HG03095 (cell line): Measurements from ENCODE around the gene GIMAP2.
"Not testable (repeated sequence)": the region's sequence is repeated elsewhere in the genome, so short reads cannot be mapped to it uniquely, and the experiment has no call there.

Source experiments
- ATAC-seq: cut with Tn5 transposase; IDR thresholded peaks from one replicate; pipeline ENCODE4 v1.9.1; 2021; ENCODE audit warnings: moderate library complexity; ENCODE audit not compliant: unreplicated experiment

The GIMAP2 gene

DNA sequence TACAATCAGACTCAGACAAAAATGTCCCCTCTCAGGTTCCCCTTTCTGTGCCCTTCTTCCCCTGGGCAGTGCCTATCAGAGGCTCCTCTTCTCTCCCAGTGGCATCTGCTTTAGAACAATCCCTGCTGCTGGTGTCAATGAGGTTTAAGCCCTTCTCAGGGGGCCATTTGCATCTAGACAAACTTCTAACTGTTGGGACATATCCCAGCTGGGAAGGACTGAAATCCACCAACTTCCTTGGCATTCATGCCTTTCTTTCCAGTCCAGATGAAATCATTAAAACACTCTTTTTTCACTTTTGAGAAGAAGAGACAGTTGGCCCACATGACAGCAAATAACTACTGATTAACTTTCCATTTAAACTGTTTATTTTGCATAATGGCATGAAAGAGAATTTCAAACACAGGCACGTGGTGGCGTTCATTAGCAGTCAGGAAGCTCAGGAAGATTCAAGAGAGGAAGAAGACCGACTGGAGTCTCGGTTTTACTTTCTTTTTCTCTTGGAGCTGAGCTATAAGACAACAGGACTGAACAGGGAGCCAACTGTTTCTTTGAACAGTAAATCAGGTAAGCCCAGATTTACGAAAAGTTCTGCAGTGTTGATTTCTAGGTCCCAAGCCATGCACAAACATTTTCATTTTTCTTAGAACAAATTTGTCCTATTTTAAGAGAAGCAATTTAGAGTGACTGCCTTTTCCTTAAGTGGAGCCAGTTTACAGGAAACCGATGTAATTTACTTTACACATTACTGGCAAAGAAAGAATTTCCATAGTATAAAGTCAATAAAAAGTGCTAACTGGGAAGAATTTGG lies at the start of gene GIMAP2:
Gene GIMAP2, plus strand, starts transcription at position 488 of the 811 bp plus-strand sequence. CDS start 1,354 bp downstream, outside the sequence.
- peak; percentile 92 for ATAC-seq

DNA sequence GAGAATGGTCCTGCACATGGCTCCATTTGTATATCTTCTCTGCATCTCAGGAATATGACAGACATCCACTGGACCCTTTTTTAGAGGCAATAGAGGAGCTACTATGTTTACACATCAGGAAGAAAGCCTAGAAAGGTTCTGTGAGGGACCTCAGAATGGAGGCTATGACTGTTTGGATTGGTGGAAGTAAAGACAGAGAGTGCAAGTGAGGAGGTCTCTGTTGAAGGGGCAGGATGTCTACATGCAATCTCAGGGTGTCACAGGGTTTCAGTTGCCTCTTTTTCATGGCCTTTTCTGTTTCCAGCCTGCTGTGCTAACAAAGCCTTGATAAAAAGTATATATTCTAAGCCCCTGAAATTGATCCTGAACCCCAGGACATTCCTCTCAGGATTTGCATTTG lies 43.7 kb upstream of the GIMAP2 start:
- no peak for ATAC-seq

DNA sequence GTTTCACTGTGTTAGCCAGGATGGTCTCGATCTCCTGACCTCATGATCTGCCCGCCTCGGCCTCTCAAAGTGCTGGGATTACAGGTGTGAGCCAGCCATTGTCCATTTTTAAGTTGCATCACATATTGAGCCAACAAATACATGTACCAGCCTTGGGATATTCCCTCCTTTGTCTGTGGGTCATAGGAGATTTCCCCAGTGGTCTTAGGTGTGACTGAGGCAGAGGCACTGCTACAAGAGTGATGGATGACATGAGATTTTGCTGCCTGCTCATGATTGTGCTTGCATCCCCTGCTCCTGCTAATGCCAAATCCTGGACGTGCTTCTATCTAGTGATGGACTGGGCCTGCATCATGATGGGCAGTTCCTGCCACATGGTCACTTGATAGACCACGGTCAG lies 42.6 kb upstream of the GIMAP2 start:
- no peak for ATAC-seq

DNA sequence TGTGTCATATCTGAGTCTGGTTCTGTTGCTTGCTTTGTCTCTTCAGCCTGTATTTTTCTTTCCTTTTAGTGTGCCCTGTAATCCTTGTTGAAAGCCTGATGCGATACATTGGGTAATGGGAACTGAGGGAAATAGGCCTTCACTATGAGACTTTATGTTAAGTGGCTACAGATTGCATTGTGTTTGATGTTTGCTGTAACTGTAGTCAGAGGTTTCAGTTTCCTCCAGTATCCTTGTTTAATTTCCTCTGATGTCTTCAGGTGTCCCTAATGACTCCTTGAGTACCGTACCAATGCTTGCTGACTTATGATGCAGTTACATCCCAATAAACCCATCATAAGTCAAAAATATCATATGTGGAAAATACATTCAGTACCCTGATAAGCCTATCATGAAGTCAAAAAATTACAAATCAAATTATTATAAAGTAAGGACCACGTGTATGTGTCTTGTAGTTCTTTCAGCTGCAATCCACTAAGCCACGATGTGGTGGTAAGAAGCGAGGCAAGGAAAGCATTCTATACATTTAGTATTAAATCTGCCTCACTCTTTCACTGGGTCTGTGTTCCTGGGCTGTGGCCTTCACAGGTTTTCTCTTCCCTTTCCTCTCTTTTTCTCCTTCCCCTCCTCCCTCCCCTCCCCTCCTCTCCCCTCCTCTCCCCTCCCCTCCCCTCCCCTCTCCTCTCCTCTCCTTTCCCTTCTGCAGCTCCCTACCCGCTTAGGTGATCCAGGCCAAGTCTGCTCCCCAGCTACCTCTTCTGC lies 40.1 kb upstream of the GIMAP2 start:
- ATAC-seq: no peak

DNA sequence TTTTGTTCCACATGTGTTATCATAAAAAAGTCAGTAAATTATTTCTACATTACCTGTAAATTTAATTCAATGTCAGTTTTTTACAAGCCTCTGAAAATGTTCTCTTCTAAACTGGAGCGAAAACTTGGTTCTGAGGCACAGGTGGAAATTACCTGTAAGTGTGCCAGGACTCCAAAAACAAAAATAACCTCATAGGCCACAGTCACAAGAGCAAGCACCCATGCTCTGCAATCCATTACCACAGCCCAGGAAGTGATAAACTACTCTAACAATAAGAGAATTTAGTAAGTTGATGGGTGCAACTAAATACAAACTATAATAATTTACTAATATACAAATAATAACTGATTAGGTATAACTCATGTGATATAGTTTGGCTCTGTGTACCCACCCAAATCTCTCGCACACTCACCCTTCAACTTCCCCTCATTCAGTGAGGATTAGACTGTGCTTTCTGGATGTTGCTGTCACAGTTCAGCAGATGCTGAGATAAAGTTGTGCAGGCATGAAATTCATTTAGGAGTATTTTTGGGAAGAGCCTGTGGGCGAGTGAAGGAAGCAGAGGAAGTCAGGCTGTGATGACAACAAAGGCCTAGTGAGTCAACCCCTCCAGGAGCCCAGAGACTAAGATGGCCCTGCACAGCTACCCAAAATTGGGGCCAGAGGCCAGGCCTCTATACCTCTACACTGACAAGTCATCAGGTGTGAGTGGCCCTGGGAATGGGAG lies 37.0 kb upstream of the GIMAP2 start:
- no peak for ATAC-seq

DNA sequence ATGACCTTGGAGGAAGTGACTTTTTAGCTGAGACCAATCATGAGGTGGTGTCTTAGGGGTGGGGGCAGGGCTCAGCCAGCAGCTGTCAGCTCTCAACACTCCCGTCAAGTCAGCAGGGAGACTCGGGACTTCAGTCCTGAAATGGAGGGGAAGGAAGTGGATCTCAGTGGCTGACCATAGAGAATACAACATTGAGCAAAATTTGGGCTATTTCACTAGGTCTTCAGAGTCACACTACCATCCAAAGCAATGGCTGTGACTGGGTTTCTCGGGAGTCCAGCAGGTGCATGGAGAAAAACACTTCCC lies 36.5 kb upstream of the GIMAP2 start:
- ATAC-seq: no peak

DNA sequence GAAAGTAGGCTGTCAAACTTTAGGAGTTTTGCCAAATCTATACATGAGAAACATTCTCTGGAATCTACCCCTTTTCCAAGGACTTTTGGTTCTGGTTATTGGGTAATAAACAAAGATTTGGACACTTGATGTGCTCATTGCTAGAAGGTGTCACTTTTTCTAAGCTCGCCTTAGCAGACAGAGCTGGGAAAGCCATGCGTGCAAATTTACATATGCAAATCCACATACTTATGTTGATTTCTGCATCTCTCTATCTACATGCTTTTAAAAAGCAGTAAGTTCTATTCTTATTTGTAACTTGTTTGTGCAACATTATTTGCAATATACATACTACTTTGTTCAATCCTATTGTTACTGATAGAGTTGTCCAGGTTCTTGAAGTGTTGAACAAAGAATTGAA lies 30.8 kb upstream of the GIMAP2 start:
- no peak for ATAC-seq

DNA sequence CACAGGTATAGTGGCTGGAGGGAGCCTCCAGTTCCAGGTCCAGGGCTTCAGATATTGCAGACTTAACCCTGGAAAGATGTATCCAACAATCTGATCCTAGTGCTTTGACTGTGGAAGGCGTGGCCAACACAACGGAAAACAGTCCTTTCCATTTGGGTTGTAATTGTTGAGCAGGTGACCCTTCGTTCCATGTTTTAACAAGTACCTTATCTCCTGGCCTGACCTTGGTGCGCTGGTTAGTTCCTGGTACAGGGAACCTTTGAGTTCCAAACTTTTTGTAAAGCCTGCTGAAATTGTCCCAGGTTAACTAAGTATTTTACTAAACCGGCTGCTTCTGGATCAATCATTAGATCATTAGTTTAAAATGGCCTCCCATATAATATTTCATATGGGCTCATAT lies 29.5 kb upstream of the GIMAP2 start:
- no peak for ATAC-seq

DNA sequence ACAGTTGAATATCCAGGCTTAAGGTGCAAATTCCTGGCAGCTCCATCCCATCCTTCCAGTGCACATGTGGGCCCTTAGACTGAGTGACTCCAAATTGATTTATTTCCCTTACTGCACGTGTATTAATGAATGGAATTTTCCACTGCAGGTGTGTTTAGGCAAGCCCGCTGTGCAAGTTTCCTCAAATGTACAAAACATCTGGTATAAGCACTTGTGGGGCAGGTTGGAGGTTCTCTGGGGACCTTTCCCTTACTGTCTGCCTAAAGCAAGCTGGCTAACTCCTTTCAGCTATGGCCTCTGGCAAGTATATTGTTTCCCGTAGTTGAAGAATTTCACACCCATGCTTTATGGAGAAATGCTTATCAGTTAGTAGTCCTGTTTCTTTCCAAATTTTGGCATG lies 28.0 kb upstream of the GIMAP2 start:
- no peak for ATAC-seq

DNA sequence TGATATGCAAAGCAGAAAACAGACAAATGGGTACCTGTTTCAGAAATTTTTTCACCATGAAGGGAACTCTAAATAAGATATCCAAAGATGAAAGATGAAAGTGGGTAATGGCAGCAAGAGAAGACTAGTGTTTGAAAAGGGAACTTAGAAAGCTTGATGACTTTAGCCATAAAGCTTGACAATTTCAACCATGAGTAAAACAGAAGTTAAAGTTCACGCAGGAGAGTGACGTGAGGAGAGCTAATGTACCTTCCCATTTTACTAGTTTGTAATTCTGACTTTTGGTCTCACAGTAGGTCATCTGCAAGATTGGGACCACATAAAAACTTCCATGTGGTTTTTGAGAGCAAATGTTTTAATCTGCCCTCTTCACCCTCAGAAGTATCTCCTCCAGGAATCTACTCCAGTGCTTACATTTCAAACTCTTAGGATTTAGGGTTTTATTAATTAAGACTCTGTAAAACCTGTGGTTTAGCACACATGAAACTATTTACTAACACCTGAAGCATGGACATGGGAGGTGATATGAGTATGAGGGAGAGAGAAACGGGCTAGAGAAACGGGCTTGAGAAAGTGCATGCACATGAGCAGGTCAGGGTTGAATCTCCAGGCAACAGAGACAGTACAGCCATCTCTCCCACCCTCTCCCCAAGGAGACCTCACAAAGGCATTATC lies 24.4 kb upstream of the GIMAP2 start:
- ATAC-seq: no peak

DNA sequence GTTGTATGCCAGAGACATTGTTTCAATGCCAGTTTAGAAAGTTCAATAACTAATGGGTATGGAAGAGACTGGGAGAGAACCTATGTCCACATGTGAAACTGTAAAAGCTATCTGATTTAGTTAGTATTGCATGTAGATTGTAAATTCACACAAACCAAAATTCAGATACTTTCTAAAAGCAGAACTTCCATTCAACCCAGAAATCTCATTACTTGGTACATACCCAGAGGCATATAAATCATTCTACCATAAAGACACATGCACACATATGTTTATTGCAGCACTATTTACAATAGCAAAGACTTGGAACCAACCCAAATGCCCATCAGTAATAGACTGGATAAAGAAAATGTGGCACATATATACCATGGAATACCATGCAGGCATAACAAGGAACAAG lies 22.7 kb upstream of the GIMAP2 start:
- not testable (repeated sequence) for ATAC-seq

DNA sequence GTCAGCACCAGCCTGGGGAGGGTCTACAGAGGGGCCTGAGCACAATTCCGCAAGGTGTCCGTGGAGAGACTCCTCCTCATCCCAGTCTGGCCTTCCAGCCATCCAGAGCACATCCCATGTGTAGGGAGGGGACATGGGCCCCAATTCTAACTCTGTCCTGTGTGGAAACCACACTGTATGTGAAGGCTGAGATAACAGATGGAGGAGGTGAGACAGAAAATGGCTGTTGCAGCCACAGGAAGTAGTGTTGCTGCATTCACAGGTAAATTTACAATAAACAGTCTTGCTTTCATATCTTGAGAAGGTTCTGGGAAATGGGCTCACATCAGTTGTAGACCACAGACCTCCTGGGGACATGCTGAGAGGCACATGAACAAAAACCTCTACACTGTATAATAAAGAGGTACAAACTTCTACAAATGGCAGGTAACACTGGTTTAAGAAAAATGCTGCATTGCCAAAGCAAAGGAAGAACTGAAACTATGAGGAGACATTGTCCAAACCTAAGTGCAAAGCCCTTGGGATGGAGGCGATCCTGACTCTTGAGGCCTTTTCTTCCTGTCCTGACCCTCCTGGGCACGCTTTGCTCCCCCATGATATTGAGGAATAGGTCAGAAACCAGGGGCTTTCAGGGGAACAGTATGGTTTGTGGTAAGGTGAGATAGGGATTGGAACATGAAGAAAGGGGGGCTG lies 21.6 kb upstream of the GIMAP2 start:
- peak; percentile 33 for ATAC-seq

DNA sequence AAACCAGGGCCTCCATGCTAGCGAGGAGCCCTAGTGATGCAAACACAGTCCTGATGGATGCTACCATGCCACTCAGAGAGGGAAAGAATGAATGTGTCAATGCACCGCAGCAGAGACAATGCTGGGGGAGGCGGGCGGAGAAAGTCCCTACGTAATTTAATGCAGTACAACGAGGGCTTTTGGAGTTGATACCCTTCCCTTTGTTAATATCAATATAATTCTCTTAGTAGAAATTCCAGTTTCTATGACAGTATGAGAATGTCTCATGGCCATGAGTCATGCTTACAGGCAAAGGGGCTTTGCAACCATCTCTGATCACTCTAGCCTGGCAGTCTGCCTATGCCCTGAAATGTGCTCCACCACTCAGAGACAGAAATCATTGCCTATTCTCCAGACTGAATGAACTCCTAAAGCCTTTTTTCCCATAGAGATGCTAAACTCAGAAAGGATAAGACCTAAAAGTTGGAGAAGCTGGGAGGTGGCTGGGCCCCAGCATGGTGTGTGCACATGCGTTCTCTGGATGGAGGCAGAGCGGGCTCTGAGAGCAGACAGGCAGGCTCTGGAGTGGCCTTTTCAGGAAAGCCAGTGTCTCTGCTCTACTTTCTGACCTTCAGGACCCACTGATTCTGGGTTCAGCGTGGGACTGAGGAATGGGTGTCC lies 20.3 kb upstream of the GIMAP2 start:
- no peak for ATAC-seq

DNA sequence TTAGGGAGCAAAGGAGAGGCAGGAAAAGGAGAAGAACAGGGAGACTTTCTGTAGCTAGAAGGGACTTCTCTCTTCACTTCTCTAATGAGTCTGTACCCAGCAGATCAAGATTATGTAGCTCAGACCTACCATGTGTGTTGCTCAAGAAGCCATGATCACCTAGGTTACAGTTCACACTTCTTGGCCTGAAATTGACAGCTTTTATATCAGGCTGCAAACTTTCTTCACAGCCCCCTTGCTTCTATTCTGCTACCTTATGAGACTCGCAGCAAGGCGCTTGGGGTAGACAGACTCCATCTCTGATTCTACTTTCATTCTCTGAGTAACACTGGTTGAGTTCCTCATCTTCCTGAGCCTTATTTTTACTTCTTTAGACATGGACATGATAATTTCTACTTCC lies 19.6 kb upstream of the GIMAP2 start:
- no peak for ATAC-seq

DNA sequence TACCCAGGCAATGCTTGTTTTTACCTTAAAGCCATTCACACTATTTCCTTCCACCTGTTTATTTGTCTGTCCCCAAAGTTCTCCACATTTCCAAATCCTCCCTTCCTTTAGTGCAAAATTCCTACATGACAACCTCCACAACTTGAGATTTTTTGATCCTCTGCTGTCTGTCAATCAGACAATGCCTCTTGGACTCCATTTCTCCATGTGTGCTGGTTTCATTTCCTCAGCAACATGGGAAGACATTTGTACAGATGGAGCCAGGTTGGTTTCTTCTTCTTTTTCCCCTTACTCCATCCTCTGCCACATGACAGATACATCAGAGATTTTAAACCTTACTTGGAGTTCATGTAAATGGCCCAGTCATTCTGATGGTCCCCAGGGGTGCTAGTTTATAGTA lies 19.1 kb upstream of the GIMAP2 start:
- no peak for ATAC-seq

DNA sequence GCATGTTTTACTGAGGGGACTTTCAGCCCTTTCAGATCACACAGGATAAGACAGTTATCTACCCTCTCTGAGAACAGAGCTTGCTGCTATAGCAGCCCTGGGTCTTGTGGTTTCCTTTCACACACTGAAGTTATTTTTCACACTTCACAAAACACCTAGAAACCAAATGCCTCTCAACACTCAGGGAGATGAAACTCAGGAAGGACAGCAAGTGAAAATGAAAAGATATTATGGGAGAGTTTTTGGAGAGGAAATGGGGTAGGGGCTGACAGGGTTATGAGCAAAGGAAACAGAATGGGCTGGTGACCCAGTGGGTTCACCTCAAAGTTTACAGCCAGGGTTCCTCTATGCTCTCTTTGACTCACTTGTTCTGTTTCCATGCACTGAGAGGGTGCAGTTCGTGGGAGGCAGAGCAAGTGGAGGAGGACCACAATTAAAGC lies 17.0 kb upstream of the GIMAP2 start:
- ATAC-seq: peak; percentile 68

DNA sequence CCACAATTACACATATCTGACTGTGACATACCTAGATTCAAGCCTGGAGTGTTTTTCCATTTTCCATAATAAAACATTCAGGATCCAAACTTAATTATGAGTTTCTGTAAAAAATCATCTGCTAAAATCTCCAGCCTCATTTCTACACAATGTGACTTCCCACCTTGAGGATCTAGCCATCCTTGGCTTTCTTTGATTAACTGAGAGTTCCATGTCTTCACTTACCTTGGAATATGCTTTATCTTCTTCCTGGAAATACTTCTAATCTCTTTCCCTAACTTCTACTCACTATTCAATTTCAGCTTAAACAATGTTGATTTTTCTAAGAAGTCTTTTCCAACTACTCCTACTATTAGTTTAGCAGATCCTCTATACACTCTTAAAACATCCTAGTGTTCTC lies 16.5 kb upstream of the GIMAP2 start:
- ATAC-seq: no peak

DNA sequence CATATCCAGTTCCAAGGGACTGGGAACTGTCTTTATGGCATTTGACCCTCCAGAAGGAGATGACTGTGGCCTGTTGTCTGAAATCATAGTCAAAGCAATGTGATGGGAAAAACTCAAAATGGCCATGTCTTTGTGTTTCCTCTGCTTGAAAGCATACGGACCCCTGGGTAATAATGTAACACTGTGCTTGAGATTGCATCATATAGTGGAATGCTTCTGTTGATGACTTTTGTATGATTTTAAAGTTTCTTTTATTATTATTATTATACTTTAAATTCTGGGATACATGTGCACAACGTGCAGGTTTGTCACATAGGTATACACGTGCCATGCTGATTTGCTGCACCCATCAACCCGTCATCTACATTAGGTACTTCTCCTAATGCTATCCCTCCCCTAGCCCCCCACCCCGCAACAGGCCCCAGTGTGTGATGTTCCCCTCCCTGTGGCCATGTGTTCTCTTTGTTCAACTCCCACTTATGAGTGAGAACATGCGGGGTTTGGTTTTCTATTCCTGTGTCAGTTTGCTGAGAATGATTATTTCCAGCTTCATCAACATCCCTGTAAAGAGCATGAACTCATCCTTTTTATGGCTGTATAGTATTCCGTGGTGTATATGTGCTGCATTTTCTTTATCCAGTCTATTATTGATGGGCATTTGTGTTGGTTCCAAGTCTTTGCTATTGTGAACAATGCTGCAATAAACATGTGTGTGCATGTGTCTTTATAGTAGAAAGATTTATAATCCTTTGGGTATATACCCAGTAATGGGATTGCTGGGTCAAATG lies 13.5 kb upstream of the GIMAP2 start:
- not testable (repeated sequence) for ATAC-seq

DNA sequence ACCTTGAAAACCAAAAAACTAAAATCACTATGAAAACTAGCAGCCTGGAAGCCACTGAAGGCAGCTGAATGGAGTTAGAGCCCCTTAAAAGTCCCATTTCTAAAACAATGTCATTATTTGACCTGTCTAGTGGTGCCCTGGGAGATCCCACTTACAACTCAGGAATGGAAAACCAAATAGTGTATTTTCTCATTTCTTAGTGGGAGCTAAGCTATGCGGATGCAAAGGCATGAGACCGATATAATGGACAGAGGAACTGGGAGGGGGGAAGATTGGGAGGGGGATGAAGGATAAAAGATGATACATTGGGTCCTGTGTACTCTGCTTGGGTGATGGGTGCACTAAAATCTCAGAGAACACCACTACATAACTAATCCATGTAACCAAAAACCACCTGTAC lies 9.8 kb upstream of the GIMAP2 start:
- ATAC-seq: no peak
